Upper lobe of left lung (tissue), 4 donors: Measurements from ENCODE around the gene COX18.

Experiments used
- CTCF ChIP-seq, 6 experiments: fragments of 450-650 bp in 4 of 6; fragments of 200-600 bp in 2 of 6; sonication (generic) in 2 of 6; IDR thresholded peaks; one replicate each; pipeline ENCODE4 v1.5.1; 2016 to 2019; ENCODE audit warnings: antibody characterized with exemption in 6 of 6
- POLR2AphosphoS5 ChIP-seq, 2 donors: sonication (generic); formaldehyde crosslinking; IDR thresholded peaks; one replicate each; pipeline ENCODE4 v1.5.1; 2017; ENCODE audit warnings: antibody characterized with exemption in 2 of 2

- TF ChIP-seq CTCF (IDR thresholded peaks at IDR 0.05) (no peak), POLR2AphosphoS5 (IDR thresholded peaks at IDR 0.05) (no peak)
These were observed 516 bp upstream of the COX18 start for GRCh38 chr4:73070074-73070390.
